HG02759 (cell line): ENCODE results near the gene TBC1D5.

ENCODE experiments used
- ATAC-seq: cut with Tn5 transposase; IDR thresholded peaks from one replicate; pipeline ENCODE4 v1.9.1; 2021; ENCODE audit warnings: mild to moderate bottlenecking, moderate library complexity; ENCODE audit not compliant: unreplicated experiment

TBC1D5 gene

DNA sequence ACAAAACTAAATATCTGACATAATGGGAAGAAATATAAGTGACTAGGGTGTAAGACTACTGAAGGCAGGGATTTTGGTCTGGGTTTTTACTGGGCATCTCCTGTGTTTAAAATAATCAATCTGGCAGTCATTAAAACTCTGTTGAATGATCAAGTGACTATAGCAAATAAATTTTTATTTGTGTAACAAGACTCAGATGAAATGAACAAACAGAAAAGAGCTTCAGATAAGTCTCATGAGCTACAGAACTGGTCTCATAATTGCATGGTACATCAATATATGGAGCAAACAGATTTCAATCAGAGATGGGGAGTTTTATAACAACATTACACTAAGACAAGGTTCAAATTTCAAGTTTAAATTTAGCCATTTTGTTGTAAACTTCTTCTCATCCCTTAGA is 485.2 kb downstream of the TBC1D5 start:
- ATAC-seq = no peak

DNA sequence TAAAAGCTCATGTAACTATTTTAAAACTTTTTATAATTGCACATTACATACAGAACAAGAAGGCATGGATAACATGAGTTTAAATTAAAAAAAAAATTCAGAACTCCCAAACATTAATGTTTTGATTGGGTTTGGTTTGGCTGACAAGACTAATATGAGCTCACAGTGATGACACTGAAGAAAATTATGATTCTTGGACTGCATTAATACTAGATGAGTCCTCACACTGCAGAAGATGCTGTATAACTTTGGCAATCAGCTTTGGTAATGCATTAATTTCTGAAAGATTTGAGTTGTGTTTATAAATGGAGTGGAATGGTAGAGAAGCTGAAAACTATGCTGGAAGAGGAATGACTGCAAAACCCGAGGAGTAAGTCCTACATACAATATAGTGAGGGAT is 498.8 kb downstream of the TBC1D5 start:
- no peak for ATAC-seq

DNA sequence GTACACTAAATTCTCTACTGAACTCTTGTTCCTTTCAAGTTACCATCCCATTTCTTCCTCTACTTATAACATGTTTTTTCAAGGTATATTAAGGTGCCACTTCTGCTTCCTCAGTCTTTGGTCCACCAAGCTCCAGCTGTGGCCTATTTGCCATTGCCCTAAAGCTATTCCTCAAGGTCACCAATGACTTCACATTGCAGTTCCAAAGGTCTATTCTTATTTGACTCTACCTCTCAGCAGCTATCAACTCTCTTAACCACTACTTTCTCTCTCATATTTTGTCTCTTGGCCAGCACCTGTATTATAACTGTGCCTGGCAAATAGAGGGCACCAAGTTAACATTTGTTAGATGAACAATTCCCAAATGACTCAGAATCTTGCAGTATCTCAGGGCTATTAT is 503.0 kb downstream of the TBC1D5 start:
- ATAC-seq = no peak

DNA sequence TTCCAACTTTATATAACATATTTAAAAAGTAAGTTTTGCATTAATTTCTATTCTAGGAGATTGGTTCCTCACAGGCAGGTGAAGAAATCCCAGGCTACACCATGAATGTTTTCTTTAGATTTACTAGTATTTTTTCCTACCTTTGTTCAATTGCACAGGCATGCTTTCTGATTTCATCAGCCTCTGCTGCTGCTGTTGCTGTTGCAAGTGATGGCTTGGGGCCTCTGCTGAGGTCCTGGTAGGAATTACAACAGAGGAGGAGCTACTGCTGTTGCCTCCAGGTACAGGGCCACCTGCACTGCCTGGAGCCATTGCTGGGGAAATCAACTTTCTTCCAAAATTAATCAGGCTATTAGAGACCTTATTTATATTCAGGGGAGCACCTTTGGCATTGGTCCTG is 504.4 kb downstream of the TBC1D5 start:
- no peak for ATAC-seq

DNA sequence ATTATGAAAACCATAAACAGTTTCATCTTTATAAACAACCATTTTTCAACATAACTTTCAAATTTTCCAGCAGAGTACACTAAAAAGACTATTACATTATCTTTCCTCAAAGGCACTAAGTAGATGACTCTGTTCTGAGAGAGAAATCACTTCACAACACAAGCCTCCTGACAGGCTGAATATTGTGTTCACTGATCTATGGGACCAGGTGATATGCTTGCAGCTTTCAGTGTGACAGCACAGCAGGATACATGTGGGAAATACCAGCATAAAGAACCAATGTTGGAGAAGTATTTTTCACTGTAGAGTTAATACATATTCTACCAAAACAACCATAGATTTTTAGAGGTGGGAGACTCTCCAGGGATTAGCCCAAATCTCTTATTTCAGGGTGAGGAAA is 507.1 kb downstream of the TBC1D5 start:
- no peak for ATAC-seq

DNA sequence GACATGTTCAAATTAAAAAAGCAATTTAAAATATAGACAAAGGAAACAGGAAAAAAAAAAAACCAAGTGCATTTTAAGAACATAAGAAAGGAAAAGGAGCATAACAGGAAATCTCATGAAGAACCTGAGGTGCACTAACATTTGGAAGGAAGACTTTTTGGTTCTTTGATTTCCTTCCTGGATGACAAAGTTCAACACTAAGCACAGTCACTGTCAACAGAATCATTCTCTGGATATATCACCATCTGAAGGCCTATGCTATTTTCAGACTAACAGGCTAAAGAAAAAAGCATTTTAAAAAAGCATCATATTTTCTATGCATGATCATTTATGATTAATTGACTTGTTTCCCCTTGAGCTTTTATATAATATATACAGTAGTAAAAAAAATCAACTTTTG is 508.0 kb downstream of the TBC1D5 start:
- ATAC-seq = no peak

DNA sequence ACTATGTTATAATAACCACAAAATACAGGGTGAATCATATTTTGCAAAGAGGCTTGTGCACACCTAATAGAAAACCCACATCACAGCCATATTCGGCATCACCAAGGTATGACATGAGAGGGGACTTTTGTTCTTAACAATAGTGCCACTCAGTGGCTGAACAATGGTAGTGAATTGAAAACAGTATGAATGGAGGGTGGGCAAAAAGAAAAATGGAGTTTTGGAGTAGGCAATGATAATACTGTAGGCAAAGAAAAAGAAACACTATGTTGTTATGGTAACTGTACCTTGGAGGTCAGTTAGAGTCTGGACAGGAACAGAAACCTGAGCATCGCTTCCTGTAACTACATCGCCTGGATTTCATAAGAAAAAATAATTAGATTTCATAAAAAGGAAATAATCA is 509.0 kb downstream of the TBC1D5 start:
- peak; percentile 92 for ATAC-seq

DNA sequence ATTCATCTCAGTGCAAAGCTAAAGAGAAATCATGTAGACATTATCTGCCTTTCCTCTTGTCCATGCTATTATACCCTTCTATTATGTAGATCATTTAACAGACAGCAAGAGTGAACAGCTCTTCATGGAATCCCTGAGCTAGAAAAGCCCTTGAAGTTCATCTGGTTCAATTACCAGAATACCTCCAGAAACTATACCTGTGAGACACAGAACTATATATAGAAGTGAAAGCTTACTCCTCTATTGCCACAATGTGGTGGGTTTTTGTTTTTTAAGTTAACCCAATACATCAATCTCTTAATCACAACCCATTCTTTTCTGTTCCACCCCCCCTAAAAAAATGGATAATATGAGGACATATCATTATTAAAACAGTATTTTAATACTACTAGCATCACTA is 510.0 kb downstream of the TBC1D5 start:
- no peak for ATAC-seq

DNA sequence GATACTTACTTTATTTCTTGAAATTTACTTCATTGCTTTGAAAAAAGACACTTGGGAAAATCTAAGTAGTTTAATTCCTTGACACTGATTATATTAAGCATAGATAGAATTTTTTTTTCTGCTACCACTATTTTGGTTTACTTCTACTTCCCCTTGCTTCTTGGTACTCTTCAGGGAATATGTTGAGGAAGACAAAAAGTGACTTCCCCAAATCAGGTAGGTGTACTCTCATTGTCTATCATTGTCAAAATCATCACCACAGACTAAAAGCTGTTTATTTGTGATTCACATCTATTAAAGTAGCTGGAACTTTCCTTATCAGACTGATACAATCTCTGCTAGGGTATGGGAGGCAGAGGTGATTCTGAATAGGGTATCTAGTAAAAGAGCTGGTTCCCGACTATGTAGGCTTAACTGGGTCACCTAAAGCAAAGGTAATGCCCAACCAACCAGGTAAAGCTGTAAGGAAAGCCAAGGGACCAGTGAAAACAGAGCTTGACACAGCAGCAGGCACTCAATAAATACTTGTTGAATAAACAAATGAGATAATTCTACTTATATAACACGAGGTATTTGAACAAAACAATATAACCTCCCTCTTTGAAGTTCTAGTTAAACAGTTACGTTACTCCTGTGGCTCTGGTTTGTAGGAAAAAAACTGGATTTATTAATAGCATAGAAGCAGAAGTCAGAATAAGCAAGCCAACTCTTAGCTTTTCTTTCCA is 510.7 kb downstream of the TBC1D5 start:
- ATAC-seq = no peak

DNA sequence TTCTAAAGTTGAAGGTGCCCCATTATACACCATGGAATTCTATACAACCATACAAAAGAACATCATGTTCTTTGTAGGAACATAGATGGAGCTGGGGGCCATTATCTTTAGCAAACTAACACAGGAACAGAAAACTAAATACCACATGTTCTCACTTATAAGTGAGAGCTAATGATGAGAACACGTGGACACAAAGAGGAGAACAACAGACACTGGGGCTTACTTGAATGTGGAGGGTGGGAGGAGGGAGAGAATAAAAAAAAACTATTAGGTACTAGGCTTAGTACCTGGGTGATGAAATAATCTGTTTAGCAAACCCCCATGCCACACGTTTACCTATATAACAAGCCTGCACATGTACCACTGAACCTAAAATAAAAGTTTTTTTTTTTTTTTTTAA is 515.0 kb downstream of the TBC1D5 start:
- ATAC-seq = no peak

DNA sequence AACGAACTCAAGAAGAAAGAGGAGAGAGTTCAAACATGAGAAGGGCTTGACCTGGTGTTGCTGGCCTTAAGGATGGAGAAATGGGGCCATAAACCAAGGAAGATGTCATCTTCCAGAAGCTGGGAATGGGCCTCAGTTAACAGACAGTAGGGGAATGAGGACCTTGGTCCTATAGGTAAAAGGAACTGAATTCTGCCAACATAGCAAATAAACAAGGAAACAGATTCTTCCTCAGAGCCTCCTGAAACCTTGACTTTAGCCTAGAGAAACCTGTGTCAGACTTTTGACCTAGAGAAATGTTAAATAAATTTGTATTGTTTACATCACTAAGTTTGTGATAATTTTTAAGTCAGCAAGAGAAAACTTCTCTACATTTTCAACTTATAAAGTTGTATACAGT is 520.9 kb downstream of the TBC1D5 start:
- ATAC-seq = no peak

DNA sequence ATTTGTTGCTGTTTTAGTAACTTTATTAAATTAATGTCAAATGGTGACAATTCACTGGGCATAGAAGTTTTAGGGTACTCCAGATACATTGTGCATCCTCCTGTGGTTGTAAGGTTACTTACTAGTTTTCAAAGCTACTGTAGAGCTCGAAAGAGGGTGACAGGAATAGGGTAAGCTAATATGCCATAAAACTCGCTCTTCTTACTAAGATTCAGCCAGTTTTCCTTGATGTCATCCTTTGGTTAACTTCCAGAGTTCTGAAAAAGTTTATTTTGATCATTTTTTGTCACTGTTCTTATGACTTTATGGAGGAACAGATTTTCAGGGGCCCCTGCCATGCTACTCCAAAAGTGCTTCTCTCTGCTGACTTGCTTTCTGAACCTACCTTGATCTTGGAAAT is 522.8 kb downstream of the TBC1D5 start:
- ATAC-seq = no peak

DNA sequence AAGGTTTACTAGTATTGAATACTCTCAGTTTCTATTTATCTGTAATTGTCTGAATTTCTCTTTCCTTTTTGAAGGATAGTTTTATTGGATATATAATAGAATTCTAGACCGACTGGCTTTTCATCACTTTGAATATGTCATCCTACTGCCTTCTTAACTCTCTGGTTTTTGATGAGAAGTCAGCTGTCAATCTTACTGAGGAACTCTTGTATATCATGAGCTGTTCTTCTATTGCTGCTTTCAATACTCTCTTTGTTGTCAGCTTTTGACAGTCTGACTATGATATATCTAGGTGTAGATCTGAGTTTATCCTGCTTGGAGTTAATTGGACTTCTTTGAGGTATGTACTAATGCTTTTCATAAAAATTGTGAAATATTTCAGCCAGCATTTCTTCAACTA is 523.8 kb downstream of the TBC1D5 start:
- no peak for ATAC-seq

DNA sequence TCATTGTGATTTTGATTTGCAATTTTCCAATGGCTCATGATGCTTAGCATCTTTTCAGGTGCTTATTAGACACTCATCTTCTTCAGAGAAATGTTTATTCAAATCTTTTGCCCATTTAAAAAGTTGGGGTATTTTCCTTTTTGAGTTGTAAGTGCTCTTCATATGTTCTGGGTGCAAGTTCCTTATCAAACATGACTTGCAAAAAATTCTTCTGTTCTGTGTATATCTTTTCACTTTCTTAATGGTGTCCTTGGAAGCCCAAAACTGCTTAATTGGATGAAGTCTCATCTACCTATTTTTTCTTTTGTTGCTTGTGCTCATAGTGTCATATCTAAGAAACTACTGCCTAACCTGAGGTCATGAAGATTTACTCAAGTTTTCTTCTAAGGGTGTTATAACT is 524.8 kb downstream of the TBC1D5 start:
- no peak for ATAC-seq

DNA sequence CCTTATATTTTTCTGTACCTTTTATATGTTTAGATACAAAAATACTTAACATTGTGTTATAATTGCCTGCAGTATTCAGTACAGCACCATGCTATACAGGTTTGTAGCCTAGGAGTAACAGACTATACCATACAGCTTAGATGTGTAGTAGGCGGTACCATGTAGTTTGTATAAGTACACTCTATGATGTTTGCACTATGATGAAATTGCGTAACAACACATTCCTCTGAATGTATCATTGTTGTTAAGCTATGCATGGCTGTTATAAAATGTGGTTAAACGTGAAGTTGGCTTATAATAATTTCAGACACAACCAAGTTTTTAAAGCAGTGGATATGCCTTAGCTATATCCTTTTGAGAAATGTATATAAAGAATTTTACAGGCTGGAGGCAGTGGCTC is 529.3 kb downstream of the TBC1D5 start:
- ATAC-seq = no peak

DNA sequence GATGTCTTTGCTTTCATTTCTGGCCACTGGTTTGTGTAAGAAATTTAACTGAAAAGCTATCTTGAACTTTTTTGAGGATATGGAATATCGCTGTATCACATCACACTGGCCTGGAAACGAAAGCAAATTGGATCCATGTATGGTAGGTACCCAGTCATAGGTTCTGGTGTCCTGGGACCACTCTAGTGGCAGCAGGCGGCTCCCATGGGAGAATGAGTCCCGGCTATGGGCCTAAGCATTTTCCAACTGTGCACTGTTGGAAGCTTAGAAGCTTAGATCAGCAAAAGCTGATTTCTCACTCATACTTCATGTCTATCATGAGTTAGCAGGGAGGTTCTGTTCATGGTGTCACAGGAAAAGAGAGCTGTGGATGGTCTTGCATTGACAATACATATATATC is 534.5 kb downstream of the TBC1D5 start:
- no peak for ATAC-seq

DNA sequence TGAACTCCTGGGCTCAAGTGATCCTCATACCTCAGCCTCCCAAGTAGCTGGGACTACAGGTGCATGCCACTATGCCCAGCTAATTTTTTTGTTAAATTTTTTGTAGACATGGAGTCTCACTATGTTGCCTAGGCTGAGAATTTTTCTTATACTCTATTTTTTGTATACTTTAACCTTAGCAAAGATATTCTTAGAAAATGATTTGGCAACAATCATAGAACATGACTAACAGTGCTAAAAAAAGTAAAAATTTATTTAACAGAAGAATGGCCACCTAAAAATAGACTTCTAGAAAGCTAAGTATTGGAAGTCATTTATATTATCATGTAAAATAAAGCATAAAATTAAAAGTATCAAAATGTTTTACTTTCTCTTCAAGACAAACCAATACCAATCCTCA is 535.4 kb downstream of the TBC1D5 start:
- no peak for ATAC-seq

DNA sequence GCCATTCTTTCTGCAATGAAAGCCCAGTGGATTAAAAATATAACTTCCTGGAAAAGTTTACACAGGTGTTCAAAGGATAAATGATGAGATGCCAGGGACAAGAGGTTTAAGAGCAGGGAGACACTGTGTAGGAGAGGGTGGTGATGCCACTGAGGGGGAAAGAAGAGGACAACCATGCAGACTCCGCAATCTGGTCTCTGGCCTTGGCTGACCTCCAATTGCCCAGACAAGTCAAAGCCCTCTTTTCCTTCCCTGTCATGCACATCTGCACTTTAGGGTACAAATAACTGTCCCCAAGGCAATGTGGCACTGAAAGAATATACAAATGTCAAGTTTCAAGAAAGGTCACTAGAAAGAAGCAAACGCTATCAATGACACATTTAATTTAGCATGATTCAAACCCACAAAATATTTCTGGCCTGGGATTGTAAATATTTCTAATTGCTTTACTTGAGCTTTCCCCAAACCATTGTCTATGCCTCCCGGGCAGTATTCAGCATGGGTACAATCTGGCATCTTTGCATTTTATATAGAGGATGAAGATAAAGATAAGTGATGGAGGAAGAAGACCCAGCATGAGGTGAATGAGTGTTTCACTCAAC is 538.3 kb downstream of the TBC1D5 start:
- ATAC-seq = no peak

DNA sequence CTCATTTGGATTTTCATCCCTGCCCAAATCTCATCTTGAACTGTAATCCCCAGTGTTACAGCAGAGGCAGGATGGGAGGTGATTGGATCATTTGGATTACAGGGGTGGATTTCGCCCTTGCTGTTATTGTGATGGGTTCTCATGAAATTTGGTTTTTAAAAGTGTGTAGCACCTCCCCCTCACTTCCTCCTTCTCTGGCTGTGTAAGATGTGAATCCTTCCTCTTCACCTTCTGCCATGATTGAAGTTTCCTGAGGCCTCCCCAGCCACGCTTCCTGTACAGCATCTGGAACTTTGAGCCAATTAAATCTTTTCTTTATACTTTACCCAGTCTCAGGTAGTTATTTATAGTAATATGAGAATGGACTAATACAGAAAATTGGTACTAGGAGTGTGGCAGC is 540.9 kb downstream of the TBC1D5 start:
- ATAC-seq = no peak

DNA sequence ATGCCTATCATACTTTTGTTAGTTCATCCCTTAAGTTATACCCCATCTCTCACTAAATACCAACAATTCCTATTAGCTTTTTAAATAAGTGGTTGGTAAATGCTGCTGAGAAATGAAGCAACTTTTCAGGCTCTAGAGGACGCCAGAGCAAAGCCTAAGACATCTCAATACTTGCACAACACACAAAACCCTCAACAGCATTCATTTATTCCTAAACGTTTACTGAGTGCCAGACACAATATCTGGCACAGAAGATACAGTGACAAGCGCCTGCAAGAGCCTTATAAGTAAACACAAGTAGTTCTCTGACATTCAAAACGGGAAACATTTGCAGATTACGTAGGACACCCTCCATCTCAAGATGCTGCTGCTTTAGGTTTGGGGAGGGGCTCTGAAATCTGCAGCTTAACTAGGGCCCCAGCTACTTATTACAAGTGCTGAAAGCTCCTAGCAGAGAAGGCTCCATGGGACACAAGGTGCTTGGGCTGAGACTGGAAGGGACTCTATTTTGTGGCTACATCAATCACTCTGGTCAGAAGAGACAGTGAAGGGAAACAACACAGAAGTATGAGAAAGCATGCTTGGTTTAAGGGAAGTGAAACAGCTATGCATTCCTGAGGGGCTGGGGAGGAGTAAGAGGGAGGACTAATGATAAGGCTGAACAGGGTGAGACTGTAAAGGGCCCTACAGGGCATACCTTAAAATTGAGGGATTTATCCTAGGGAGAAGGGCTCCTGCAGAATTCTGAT is 546.4 kb downstream of the TBC1D5 start:
- peak; percentile 74 for ATAC-seq

DNA sequence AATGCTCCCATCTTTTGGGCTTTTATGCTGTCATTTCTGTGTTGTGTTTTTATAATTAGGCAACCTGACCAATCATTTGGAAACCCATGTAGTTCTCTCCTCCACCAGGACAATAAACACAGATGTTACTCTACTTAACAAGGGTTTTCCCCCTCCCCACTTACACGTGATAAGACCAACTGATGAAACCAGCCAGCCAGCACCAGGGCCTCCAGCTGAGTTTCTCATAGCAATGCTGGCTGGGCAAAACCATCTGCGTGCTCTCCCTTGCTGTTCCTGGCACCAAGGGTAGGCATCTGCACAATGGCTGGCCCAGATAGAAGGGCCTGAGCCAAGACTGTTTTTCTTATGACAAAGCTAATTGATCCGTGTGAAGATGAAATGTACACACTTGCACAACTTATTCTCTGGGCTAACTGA is 547.2 kb downstream of the TBC1D5 start:
- ATAC-seq = peak; percentile 94

DNA sequence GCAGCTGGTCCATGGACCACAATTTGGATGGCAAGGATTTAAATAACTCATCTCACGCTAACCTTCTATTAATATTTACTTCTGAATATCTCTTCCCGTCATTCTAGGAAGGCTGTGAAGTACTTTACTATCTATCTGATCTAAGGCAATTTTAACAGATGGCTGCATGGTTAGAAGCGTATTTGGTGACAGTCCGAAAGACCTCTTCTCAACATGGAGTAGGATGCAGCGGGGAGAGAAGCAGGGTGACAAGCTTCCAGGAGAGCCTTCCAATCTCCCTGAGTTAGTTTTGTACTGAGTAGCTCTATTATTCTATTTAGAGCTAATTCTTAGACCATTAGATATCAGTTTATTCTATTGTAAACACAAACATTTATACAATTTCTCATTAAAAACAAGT is 548.3 kb downstream of the TBC1D5 start:
- ATAC-seq = no peak
